ENCODE measurements around the gene FETUB.

DNA sequence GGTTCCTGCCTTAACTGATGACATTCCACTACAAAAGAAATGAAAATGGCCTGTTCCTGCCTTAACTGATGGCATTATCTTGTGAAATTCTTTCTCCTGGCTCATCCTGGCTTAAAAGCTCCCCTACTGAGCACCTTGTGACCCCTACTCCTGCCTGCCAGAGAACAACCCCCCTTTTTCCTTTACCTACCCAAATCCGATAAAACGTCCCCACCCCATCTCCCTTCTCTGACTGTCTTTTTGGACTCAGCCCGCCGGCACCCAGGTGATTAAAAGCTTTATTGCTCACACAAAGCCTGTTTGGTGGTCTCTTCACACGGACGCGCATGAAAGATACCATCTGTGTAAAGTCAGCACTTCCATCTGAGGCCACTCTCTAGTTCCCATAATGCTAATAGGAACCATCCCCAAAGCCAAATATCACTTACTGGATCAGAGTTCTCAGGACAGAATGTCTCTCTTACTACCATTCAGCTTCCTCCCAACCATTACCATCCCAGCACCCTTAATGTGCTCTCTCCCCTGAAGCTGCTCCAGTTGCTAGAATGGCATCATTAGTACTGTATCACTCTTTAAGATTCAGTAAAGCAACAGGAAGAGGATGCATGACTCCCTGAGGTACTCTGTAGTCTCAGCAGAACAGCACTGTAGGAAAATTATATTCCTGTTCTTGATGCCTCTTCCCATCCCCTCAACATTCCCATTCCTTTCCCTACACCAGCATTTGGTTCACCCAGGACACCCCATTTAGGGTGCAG is 23.3 kb downstream of the FETUB start:
- no peak for TF ChIP-seq POLR2A (IDR thresholded peaks at IDR 0.05)
- TF ChIP-seq POLR2AphosphoS5 (IDR thresholded peaks at IDR 0.05): no peak
- TF ChIP-seq, protein P1, sequence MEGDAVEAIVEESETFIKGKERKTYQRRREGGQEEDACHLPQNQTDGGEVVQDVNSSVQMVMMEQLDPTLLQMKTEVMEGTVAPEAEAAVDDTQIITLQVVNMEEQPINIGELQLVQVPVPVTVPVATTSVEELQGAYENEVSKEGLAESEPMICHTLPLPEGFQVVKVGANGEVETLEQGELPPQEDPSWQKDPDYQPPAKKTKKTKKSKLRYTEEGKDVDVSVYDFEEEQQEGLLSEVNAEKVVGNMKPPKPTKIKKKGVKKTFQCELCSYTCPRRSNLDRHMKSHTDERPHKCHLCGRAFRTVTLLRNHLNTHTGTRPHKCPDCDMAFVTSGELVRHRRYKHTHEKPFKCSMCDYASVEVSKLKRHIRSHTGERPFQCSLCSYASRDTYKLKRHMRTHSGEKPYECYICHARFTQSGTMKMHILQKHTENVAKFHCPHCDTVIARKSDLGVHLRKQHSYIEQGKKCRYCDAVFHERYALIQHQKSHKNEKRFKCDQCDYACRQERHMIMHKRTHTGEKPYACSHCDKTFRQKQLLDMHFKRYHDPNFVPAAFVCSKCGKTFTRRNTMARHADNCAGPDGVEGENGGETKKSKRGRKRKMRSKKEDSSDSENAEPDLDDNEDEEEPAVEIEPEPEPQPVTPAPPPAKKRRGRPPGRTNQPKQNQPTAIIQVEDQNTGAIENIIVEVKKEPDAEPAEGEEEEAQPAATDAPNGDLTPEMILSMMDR (IDR thresholded peaks at IDR 0.05): no peak

Data from sigmoid colon (tissue), 4 donors.